NCI-H146 (cell line): ENCODE measurements around the gene ST8SIA1.
"Not testable (repeated sequence)": the region's sequence is repeated elsewhere in the genome, so short reads cannot be mapped to it uniquely, and the experiment has no call there.

Experiments
- DNase-seq: peaks from one replicate; lab custom pipeline; 2025; lab: John Stamatoyannopoulos, UW

Gene ST8SIA1

GRCh38 chr12:22169376-22169775, 165.1 kb downstream of the ST8SIA1 start:
- DNase-seq, result no peak

GRCh38 chr12:22164139-22164538, 170.4 kb downstream of the ST8SIA1 start:
- DNase-seq, result no peak

GRCh38 chr12:22163594-22163993, 170.9 kb downstream of the ST8SIA1 start:
- DNase-seq, result no peak

- no peak for DNase-seq
Measured at GRCh38 chr12:22160396-22161003, 174.0 kb downstream of the ST8SIA1 start.

- DNase-seq, result not testable (repeated sequence)
Measured at GRCh38 chr12:22149286-22149685, 185.2 kb downstream of the ST8SIA1 start.

- DNase-seq, result not testable (repeated sequence)
Measured at GRCh38 chr12:22146686-22147085, 187.8 kb downstream of the ST8SIA1 start.
